ENCODE measurements around the gene CAMK4.
A peak's percentile ranks its signal among the peaks of the same experiment; 100 is the strongest.

The CAMK4 gene

GRCh38 chr5:111480346-111480745 is 256.2 kb downstream of the CAMK4 start:
- no peak overlapping the region for H3K4me3 ChIP-seq (ENCODE audit: low read depth, low read length)

- no peak overlapping the region for H3K4me3 ChIP-seq (ENCODE audit: low read depth, low read length)
Measured at GRCh38 chr5:111486055-111486454, 261.9 kb downstream of the CAMK4 start.

- H3K4me3 ChIP-seq (ENCODE audit: low read depth, low read length): no peak overlapping the region
Measured at GRCh38 chr5:111486926-111487325, 262.7 kb downstream of the CAMK4 start.

DNA sequence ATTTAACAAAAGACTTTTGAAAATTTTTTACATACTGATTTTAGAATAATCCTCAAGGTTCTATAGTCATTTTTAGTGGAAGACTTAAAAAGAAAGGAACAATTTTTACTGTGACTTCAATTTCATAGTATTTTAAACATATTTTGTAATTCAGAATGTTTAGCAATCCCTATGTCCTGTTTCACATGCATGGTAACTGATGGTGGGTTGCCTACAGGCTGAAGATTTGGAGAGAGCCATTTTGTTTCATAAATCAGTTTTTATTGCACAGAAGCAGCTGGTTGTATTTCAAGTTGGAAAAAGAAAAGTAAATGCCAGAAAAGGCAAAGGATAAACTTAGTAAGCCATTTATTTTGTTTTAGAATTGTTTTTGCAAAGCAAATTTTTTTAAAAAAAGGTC is 264.2 kb downstream of the CAMK4 start:
- no peak overlapping the region for H3K4me3 ChIP-seq (ENCODE audit: low read depth, low read length)

- H3K4me3 ChIP-seq (ENCODE audit: low read depth, low read length): no peak overlapping the region
Measured at GRCh38 chr5:111493031-111493430, 268.8 kb downstream of the CAMK4 start.

DNA sequence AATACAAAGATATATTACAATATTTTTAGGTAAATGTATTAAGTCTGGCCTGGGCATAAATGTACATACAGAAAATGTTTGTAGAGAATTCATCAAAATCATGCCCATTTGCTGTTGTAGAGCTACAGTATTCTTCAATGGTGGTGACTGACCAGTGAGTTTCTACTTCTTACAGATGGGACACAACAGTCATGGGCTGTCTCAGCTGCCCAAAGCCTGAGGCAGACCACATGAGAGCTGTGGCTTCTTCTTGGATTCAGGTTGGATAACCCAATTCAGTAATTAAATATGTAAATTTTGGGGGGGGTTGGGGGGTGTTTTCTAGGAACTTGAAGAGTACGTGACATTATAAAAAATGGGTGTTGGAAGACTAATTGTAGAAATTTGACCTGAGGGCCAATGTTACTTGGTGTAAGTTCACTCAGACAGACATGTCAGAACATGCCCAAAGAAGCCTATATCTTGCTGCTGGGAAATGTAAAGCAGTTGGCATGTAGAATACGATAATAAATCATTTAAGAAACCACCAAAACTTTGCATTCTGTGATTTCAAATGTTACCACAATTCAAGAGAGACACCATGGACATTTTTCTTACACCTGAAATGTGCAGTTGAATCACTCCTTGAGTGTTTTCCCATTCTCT is 270.3 kb downstream of the CAMK4 start:
- no peak overlapping the region for H3K4me3 ChIP-seq (ENCODE audit: low read depth, low read length)

DNA sequence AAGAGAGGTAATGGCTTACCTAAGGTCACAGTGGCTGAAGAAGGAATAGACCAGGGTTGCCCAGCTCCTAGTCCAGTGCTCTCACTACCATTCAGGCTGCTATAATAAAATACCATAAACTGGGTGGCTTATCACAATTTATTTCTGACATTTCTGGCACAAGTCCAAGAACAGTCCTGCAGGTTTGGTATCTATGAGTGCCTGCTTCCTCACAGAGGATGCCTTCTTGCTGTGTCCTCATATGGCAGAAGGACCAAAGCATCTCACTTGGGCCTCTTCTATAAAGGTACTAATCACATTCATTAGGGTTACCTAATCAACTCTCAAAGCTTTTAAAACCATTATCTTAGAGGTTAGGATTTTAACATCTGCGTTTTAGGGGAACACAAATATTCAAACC is 271.0 kb downstream of the CAMK4 start:
- H3K4me3 ChIP-seq (ENCODE audit: low read depth, low read length): no peak overlapping the region

DNA sequence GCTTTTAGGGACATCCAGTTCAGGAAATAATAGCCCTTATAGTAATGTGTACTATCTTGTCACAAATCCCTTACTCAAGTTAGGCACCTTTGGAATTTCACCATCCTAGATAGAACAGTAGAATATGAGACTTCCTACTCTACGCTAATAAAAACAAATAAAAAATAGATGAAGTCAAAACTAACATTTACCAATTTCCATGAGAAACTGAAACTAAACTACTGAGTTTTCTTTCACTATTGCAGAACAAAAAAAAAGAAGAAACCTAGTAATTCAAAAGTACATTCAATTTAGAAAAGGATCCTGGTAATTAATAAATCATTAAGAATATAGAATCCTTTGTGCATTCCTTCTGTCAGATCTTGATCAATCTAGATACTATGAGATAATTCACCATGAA is 274.2 kb downstream of the CAMK4 start:
- no peak overlapping the region for H3K4me3 ChIP-seq (ENCODE audit: low read depth, low read length)

DNA sequence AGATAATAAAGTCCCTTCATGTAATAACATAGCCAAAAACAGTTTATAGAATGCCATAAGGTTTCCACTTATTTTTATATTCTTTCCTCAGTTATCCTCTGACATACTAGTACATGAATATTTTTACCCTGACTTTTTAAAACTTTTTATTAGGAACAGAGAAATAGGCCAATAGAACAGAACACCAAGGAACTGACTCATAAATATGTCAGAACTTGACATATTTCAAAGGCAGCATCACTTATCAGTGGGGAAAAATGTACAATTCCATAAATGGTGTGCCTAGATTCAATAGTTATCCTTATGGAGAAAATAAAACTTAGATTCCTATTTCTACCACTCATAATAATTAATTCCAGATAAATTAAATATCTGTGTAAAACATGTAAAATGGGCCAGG is 278.8 kb downstream of the CAMK4 start:
- H3K4me3 ChIP-seq (ENCODE audit: low read depth, low read length): no peak overlapping the region

GRCh38 chr5:111505096-111505495 is 280.9 kb downstream of the CAMK4 start:
- no peak overlapping the region for H3K4me3 ChIP-seq (ENCODE audit: low read depth, low read length)

DNA sequence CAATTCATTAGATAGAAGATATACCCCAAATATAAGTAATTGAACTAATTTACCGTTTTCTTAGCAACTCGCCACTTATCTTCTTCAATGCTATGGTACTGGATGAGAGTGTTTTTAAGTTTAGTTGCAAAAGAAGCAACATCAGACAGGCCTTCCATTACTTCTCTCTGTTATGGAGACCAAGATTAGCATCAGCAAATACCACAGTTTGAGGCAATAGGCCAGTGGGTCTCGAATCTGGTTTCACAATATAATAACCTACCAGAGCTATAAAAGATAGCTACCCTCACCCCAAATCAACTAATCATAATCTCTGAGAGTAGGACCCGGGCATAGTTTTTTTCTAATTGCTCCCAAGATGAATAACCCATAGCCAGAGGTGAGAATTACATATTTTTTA is 283.1 kb downstream of the CAMK4 start:
- no peak overlapping the region for H3K4me3 ChIP-seq (ENCODE audit: low read depth, low read length)

DNA sequence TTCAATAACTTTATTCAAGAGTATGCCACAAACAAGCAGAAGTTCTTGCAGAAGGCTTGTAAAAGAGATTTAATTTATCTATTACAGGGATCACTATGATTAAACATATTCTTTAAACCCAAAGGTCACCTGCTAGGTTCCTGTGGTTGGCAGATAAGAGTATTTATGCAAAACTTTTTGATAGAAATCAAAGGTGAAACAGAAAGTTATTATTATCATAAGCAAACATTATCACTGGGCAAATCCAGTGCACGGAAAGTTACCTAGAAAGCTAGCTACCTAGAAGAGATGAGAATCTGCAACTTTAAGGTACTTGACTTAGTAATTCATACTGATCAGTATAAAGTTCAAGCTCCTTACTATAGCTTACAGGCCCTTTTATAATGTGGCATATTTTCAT is 284.9 kb downstream of the CAMK4 start:
- H3K4me3 ChIP-seq (ENCODE audit: low read depth, low read length): no peak overlapping the region

GRCh38 chr5:111511174-111511830 is 287.1 kb downstream of the CAMK4 start:
- H3K4me3 ChIP-seq (ENCODE audit: low read depth, low read length): peak overlapping the region; percentile 80

DNA sequence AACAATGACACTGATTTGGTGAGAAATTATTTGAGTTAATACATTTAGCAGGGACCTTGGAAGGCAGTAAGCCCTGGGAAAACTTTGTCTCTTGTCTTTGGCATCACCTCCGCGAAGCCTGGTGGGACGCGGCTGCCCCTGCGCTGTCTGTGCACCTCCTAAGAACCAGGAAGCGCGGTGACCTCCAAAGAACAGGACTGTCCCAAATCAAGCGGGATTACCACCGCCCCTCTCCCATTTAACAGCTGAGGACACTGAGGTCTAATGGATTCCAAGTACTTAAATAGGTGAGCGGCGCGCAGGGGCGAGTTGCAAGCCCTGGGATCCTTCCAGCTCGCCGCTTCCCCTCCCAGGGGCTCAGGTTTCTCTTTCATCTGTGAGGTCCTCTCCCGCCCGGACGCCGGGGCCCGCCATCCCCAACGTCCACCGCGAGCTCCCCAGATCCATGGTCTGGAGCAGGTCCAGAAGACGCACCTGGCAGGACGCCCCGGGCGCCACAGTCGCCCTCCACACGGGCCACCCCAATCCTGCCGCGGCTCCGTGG is 287.7 kb downstream of the CAMK4 start:
- peak overlapping the region; percentile 80 for H3K4me3 ChIP-seq (ENCODE audit: low read depth, low read length)

DNA sequence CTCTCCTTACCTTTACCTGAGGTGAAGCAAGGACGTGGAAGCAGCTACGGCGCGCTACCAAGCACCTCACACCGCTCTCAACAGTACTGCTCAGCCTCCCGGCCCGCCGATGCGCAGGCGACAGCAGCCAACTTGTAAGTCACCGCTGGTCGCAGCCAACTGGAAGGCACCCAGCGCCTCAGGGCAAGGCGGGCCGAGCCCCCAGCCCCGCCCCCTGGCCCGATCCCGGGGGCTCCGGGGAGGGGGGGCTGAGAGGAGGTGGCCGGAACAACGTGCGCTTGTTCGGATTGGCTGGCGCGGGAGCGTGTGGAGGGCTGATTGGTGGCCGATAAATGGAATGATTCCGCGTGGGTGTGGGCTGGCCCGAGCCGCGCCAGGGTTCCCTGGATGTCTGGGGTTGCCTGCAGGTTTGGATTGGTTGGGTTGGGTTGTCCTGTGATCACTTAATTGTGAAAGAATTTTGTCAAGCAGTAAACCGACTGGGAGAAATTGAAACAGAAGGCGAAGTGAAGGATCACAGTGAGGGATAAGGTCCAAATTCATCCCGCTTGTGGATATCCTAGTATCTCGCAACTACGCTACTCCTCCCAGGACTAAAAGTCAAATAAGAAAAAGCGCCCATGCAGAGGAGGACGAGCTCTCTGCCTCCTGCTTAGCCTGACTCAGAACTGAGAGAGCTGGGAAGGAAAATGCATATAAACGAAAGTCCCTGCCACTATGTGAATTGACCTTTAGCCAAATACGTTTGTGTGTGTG is 288.4 kb downstream of the CAMK4 start, which contains the start of gene STARD4:
STARD4 (minus strand) TSS at position 161 of the 756 bp plus-strand sequence. CDS start 5,102 bp downstream, outside the sequence.
- H3K4me3 ChIP-seq (ENCODE audit: low read depth, low read length): peak within 1 kb of the TSS; percentile 80

GRCh38 chr5:111513131-111513520 is 288.9 kb downstream of the CAMK4 start:
- peak overlapping the region; percentile 49 for H3K4me3 ChIP-seq (ENCODE audit: low read depth, low read length)

DNA sequence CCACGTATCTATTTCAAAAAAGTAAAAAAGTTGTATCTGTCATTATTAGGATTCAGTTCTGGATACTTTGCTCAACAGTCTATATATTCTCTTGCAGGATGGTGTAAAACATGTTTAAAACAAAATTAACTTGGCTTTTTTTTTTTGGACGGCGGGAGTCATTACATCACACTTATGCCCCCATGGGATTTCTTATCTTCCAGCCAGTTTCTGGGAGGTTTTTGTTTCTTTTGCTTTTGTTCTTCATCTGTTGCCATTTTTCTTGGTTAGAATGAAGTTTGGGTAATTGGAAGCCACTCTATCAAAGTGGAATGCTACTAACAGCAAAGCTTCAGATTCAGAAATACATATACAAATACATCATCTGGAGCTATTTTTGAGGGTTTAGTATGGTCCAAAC is 289.9 kb downstream of the CAMK4 start:
- H3K4me3 ChIP-seq (ENCODE audit: low read depth, low read length): no peak overlapping the region

DNA sequence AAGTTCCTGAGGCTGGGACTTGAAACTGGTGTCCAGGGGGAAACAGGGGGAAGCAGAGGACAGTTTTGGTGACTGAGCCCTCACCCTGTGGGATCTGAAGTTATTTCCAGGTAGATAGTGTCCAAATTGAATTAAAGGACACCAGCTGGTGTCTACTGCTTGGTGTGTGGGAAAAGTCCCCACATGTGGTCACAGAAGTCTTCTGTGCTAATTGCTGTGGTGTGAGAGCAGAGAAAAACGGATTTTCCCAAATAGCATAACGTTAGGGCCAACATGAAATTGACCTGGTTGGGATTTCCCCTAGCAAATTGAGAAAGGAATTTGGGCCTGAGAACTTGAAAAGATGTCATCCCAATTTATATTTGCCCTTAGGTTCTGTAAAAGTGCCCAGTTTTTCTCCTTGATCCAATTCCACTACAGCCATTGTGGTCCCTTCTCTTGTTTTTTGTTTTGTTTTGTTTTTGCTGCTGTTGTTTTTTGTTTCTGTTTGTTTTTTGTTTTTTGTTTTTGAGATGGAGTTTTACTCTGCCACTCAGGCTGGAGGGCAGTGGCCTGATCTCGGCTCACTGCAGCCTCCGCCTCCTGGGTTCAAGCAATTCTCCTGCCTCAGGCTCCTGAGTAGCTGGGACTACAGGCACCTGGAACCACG is 293.8 kb downstream of the CAMK4 start:
- H3K4me3 ChIP-seq (ENCODE audit: low read depth, low read length): no peak overlapping the region

DNA sequence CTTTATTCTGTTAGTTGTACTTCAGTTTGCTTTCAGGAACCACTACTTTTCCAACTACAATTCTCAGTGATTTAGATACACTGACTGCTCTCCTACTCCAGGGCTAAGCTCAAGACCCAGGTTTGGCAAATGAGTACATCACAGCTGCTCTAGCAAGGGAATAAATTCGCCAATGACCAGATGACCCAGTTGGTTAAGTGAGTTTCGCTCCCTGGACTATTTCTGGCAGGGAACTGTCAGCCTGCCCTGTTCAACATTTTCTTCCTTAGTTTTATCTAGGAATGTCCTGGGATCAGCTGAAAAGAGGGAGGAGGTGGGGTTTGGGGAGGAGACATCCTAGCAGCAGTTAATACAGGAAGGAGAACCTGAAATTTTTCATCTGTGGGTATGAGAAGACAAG is 294.6 kb downstream of the CAMK4 start:
- H3K4me3 ChIP-seq (ENCODE audit: low read depth, low read length): no peak overlapping the region

DNA sequence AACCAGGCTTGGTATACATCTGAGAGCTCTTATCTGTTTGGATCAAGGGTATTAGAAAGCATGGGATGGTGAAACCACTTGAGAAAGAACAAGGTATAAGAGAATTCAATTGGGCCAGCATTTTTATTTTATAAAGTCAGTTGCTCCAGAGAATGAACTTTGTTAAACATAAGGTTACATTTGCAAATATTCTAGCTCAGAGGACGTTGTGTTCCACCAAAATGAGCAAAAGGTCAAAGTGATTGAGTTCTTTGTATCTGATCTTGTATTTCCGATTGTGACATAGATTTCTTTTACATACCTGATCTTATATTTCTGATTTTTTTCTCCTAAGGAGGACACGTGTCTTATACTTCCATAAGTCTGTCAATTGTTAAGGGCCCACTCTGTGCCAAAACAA is 296.7 kb downstream of the CAMK4 start:
- H3K4me3 ChIP-seq (ENCODE audit: low read depth, low read length): no peak overlapping the region

- no peak overlapping the region for H3K4me3 ChIP-seq (ENCODE audit: low read depth, low read length)
Measured at GRCh38 chr5:111528056-111528455, 303.9 kb downstream of the CAMK4 start.

Measured in iPS-11a (cell line).